Subcutaneous adipose tissue (tissue), 4 donors: ENCODE data around the gene PLXDC1. TPM values are rescaled to one million over a fixed set of nuclear protein-coding genes. Genes with fewer than 3 reads are reported as not detected.

Experiments used
- CTCF ChIP-seq: fragments of 450-650 bp; IDR thresholded peaks from one replicate; pipeline ENCODE4 v1.5.1; 2016; ENCODE audit warnings: low read depth, mild to moderate bottlenecking, control low read depth, antibody characterized with exemption, moderate library complexity
- total RNA-seq, 4 donors: library from RNA; depleted of rRNA; stranded (reverse); fragments of >200 nt; gene quantifications; one replicate each; pipeline ENCODE4 v1.1.0, GENCODE V29; 2016

Gene PLXDC1
- total RNA-seq, 4 donors from 2014 or later, result 1.7 to 13.3 (median 5.6) TPM

GRCh38 chr17:39090908-39091665 lies 60.4 kb downstream of the PLXDC1 start:
- no peak for TF ChIP-seq CTCF

- TF ChIP-seq CTCF, result no peak
Measured at GRCh38 chr17:39090400-39090799, 61.0 kb downstream of the PLXDC1 start.

- TF ChIP-seq CTCF, result no peak
Measured at GRCh38 chr17:39084558-39084957, 66.9 kb downstream of the PLXDC1 start.

- TF ChIP-seq CTCF, result no peak
Measured at GRCh38 chr17:39083270-39083669, 68.2 kb downstream of the PLXDC1 start.

- TF ChIP-seq CTCF, result no peak
Measured at GRCh38 chr17:39082482-39082881, 69.0 kb downstream of the PLXDC1 start.

- no peak for TF ChIP-seq CTCF
Measured at GRCh38 chr17:39081851-39082250, 69.6 kb downstream of the PLXDC1 start.

- no peak for TF ChIP-seq CTCF
Measured at GRCh38 chr17:39080421-39081078, 70.9 kb downstream of the PLXDC1 start.
